ENCODE measurements around the gene KCNIP4.

Gene KCNIP4

GRCh38 chr4:21775703-21776102 lies 172.9 kb downstream of the KCNIP4 start:
- peaks cover 16% of the 10 kb centered on the region for H3K9me3 Mint-ChIP-seq
- no peaks in the 10 kb centered on the region for H3K4me1 Mint-ChIP-seq
- no peak overlapping the region for H3K27ac Mint-ChIP-seq
- DNase-seq: no peak
- H3K4me3 Mint-ChIP-seq: no peak overlapping the region
- no peaks in the 10 kb centered on the region for H3K36me3 Mint-ChIP-seq (ENCODE audit: low read depth)
- TF ChIP-seq CTCF (IDR thresholded peaks at IDR 0.05): no peak
- peaks cover 10% of the 10 kb centered on the region for H3K27me3 Mint-ChIP-seq (ENCODE audit: low read depth, poor library complexity)

- DNase-seq: no peak
- no peaks in the 10 kb centered on the region for H3K36me3 Mint-ChIP-seq (ENCODE audit: low read depth)
Measured at GRCh38 chr4:21769404-21770147, 179.0 kb downstream of the KCNIP4 start.

GRCh38 chr4:21768349-21769310 lies 179.9 kb downstream of the KCNIP4 start:
- Mint-ChIP-seq H3K9me3 (peaks cover 12% of the 10 kb centered on the region), H3K4me3 (no peak overlapping the region), H3K4me1 (peaks cover 6% of the 10 kb centered on the region), H3K27me3 (ENCODE audit: low read depth, poor library complexity) (no peaks in the 10 kb centered on the region), H3K36me3 (ENCODE audit: low read depth) (no peaks in the 10 kb centered on the region), H3K27ac (no peak overlapping the region)
- peak; percentile 26 for DNase-seq
- TF ChIP-seq CTCF (IDR thresholded peaks at IDR 0.05): peak; percentile 79

More at GRCh38 chr4:21769404-21770147, 179.0 kb downstream of the KCNIP4 start:
- no peak for TF ChIP-seq CTCF (IDR thresholded peaks at IDR 0.05)
- Mint-ChIP-seq H3K4me1 (peaks cover 6% of the 10 kb centered on the region), H3K27me3 (ENCODE audit: low read depth, poor library complexity) (peaks cover 5% of the 10 kb centered on the region), H3K4me3 (no peak overlapping the region), H3K9me3 (peaks cover 12% of the 10 kb centered on the region), H3K27ac (no peak overlapping the region)

- H3K27ac Mint-ChIP-seq: no peak overlapping the region
- TF ChIP-seq CTCF (IDR thresholded peaks at IDR 0.05): peak; percentile 88
- no peak overlapping the region for H3K4me3 Mint-ChIP-seq
- no peaks in the 10 kb centered on the region for H3K36me3 Mint-ChIP-seq (ENCODE audit: low read depth)
- H3K4me1 Mint-ChIP-seq: peaks cover 6% of the 10 kb centered on the region
- no peaks in the 10 kb centered on the region for H3K27me3 Mint-ChIP-seq (ENCODE audit: low read depth, poor library complexity)
- peak; percentile 61 for DNase-seq
- no peaks in the 10 kb centered on the region for H3K9me3 Mint-ChIP-seq
Measured at GRCh38 chr4:21765810-21766407, 182.7 kb downstream of the KCNIP4 start.

GRCh38 chr4:21763855-21764254 lies 184.7 kb downstream of the KCNIP4 start:
- H3K4me3 Mint-ChIP-seq: no peak overlapping the region
- H3K36me3 Mint-ChIP-seq (ENCODE audit: low read depth): no peaks in the 10 kb centered on the region
- H3K9me3 Mint-ChIP-seq: no peaks in the 10 kb centered on the region
- no peak for TF ChIP-seq CTCF (IDR thresholded peaks at IDR 0.05)
- H3K4me1 Mint-ChIP-seq: peaks cover 6% of the 10 kb centered on the region
- H3K27ac Mint-ChIP-seq: no peak overlapping the region
- DNase-seq: no peak
- no peaks in the 10 kb centered on the region for H3K27me3 Mint-ChIP-seq (ENCODE audit: low read depth, poor library complexity)

Data from nephron progenitor cell (in vitro differentiated cells).